GM18526 (cell line): ENCODE data around the gene CUL5.

ENCODE experiments used
- POLR2A ChIP-seq: IDR thresholded peaks from 3 replicates; pipeline ENCODE4 v1.6.1; 2011; ENCODE audit not compliant: insufficient read length; ENCODE audit errors: extremely low read depth

Gene CUL5

GRCh38 chr11:108069947-108070346 lies 61.2 kb downstream of the CUL5 start:
- TF ChIP-seq POLR2A = no peak

- TF ChIP-seq POLR2A = no peak
Observed at GRCh38 chr11:108084811-108085210, 76.1 kb downstream of the CUL5 start.

GRCh38 chr11:108085672-108086071 lies 77.0 kb downstream of the CUL5 start:
- TF ChIP-seq POLR2A = no peak

DNA sequence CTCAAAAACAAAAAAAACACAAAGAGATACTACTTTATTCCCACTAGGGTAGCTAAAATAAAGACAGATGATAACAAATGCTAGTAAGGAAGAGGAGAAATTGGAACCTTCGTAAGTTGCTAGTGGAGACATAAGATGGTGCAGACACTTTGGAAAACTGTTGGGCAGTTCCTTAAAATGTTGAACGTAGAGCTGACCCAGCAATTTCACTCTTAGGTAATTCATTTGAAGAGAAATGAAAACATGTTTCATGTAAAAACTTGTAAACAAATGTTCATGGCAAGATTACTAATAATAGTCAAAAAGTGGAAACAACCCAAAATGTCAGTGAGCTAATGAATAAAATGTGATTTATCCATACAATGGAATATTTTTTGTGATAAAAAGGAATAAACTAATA lies 83.4 kb downstream of the CUL5 start:
- no peak for TF ChIP-seq POLR2A

GRCh38 chr11:108093128-108093904 lies 84.6 kb downstream of the CUL5 start:
- TF ChIP-seq POLR2A = no peak

DNA sequence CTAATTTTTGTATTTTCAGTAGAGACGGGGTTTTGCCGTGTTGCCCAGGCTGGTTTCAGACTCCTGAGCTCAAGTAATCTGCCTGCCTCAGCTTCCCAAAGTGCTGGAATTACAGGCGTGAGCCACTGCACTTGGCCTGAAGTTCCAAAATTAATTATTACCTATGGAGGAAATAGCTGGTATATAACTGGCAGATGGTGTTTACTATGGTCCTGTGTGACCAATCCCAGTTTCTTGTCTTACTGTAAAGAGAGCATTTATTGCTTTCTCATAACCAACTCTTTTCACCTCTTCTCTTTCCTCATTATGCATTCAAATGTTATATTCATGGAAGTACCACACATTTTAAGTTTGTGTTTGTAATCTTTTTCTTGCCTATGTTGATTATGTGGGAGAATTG lies 88.5 kb downstream of the CUL5 start:
- TF ChIP-seq POLR2A = no peak

DNA sequence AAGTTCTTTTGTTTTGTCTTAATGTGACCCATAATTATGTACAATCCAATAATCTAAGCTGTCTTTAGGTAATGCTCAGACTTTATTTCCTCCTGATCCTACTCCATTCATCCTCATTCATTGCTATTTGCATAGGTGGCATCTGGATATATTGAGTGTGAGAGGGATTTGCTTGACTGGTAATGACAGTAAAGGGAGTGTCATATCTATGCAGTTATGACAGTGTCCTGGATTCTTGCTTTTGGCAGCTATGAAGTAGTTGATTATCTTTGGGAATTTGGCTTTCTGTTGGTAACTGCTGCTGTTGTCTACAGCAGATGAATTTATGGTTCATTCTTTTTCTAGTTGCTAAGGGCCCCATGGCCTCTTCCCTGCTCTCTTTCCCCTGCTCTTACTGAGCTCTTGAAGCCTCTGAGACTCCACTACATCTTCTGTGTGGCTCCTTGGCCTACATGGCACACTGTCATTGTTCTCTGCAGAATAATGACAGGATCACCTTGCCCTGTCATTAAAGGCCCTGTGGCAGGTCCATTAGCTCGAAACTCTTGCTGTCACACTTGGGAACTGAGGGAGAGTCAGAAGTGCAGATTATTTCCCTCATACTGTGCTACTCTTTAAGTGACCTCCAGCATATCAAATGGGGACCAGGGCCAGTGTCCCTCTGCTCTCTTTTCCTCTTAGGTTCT lies 92.5 kb downstream of the CUL5 start:
- no peak for TF ChIP-seq POLR2A

- TF ChIP-seq POLR2A = no peak
Observed at GRCh38 chr11:108111126-108111525, 102.4 kb downstream of the CUL5 start.

- no peak for TF ChIP-seq POLR2A
Observed at GRCh38 chr11:108112057-108112456, 103.4 kb downstream of the CUL5 start.

DNA sequence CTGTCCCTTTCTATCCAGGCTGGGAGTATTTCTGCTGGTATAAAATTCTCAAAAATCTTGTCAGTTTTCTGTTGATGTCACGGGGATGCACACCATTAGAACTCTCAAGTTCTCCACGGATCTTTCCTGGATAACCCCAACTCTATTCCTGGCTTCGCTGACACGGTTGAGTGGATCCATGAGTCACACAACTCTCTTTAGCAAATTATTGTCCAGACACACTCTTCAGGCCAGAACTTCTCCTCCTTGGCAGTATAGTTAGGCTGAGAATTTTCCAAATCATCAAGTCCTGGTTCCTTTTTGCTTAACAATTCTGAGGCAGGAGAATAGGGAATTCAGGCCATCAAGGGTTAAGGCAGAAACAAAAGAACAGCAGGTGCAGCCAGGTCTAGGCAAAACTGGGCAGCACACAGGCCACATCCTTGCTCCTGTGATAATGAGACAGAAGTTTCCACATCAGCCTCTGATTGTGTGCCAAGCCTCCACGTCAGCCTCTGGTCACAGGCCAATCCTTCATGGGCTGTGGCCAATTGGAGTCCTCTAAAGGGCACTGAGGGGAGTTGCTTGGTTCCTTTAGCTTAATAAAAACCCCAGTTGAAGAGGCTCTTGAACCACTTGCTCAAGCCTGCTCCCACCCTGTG lies 106.9 kb downstream of the CUL5 start:
- TF ChIP-seq POLR2A = no peak

- no peak for TF ChIP-seq POLR2A
Observed at GRCh38 chr11:108117746-108118371, 109.2 kb downstream of the CUL5 start.

- peak; percentile 84 for TF ChIP-seq POLR2A
Observed at GRCh38 chr11:108121274-108122155, 112.8 kb downstream of the CUL5 start, which contains the start of gene ACAT1. Gene ACAT1, plus strand, starts transcription at chr11:108121567. Its CDS starts 40 bp downstream, at chr11:108121607.

- TF ChIP-seq POLR2A = no peak
Observed at GRCh38 chr11:108122166-108122628, 113.5 kb downstream of the CUL5 start.

- no peak for TF ChIP-seq POLR2A
Observed at GRCh38 chr11:108125096-108125495, 116.4 kb downstream of the CUL5 start.
